ENCODE data around the gene MAB21L2. TPM values are rescaled to one million over a fixed set of nuclear protein-coding genes. Genes with fewer than 3 reads are reported as not detected.

MAB21L2 gene
- total RNA-seq, 1 experiment from 2014 or later, result not detected

- Mint-ChIP-seq H3K27ac (ENCODE audit: unreplicated experiment) (no peak overlapping the region), H3K27me3 (ENCODE audit: insufficient read depth, unreplicated experiment) (no peaks in the 10 kb centered on the region), H3K4me1 (ENCODE audit: low read depth, unreplicated experiment) (peaks cover 10% of the 10 kb centered on the region), H3K36me3 (ENCODE audit: insufficient read depth, unreplicated experiment) (peaks cover 6% of the 10 kb centered on the region), H3K9me3 (ENCODE audit: unreplicated experiment) (no peaks in the 10 kb centered on the region), H3K4me3 (ENCODE audit: unreplicated experiment) (no peak overlapping the region)
- no peak for TF ChIP-seq CTCF (IDR thresholded peaks at IDR 0.05; ENCODE audit: insufficient read depth in 1 of 2, low read depth in 1 of 2, low read length in 1 of 2, severe bottlenecking in 1 of 2, unreplicated experiment in 1 of 2)
- Histone ChIP-seq H3K36me3 (ENCODE audit: control insufficient read depth, insufficient read depth, low read length) (no peaks in the 10 kb centered on the region), H3K4me1 (0 out of 2 replicates have a peak, but pooled peaks cover 4% of the 10 kb centered on the region), H3K9me3 (no peaks in the 10 kb centered on the region), H3K27me3 (replicated peaks; ENCODE audit: control insufficient read depth, insufficient read depth, low read length) (no peaks in the 10 kb centered on the region), H3K4me3 (ENCODE audit: low read depth, low read length) (no peak overlapping the region)
- intact Hi-C loops (cut with micrococcal nuclease; ENCODE audit: unreplicated experiment), result no loop called here
- DNase-seq, result no peak
- BruUV-seq (replicated peaks), result no TSS peak
- POLR2A ChIA-PET, result no interaction called here
- CTCF ChIA-PET, result interaction anchor here (0.6 kb wide), 1 partner anchor 19 kb away, joined by 7 read pairs; no protein-coding TSS in a partner anchor
These were observed 27.2 kb downstream of the MAB21L2 start for GRCh38 chr4:150609131-150609530.

GRCh38 chr4:150619042-150619441 is 37.1 kb downstream of the MAB21L2 start:
- Histone ChIP-seq H3K27me3 (replicated peaks; ENCODE audit: control insufficient read depth, insufficient read depth, low read length) (no peaks in the 10 kb centered on the region), H3K4me1 (no peaks in the 10 kb centered on the region), H3K4me3 (ENCODE audit: low read depth, low read length) (no peak overlapping the region), H3K36me3 (ENCODE audit: control insufficient read depth, insufficient read depth, low read length) (no peaks in the 10 kb centered on the region), H3K9me3 (no peaks in the 10 kb centered on the region)
- Mint-ChIP-seq H3K4me1 (ENCODE audit: low read depth, unreplicated experiment) (no peaks in the 10 kb centered on the region), H3K27me3 (ENCODE audit: insufficient read depth, unreplicated experiment) (no peaks in the 10 kb centered on the region), H3K36me3 (ENCODE audit: insufficient read depth, unreplicated experiment) (no peaks in the 10 kb centered on the region), H3K9me3 (ENCODE audit: unreplicated experiment) (no peaks in the 10 kb centered on the region), H3K4me3 (ENCODE audit: unreplicated experiment) (no peak overlapping the region), H3K27ac (ENCODE audit: unreplicated experiment) (no peak overlapping the region)
- intact Hi-C loops (cut with micrococcal nuclease; ENCODE audit: unreplicated experiment), result no loop called here
- no TSS peak for BruUV-seq (replicated peaks)
- no peak for DNase-seq
- ChIA-PET POLR2A (no interaction called here), CTCF (no interaction called here)
- no peak for TF ChIP-seq CTCF (IDR thresholded peaks at IDR 0.05; ENCODE audit: insufficient read depth in 1 of 2, low read depth in 1 of 2, low read length in 1 of 2, severe bottlenecking in 1 of 2, unreplicated experiment in 1 of 2)

- Histone ChIP-seq H3K9me3 (no peaks in the 10 kb centered on the region), H3K36me3 (ENCODE audit: control insufficient read depth, insufficient read depth, low read length) (no peaks in the 10 kb centered on the region), H3K4me1 (no peaks in the 10 kb centered on the region), H3K4me3 (ENCODE audit: low read depth, low read length) (no peak overlapping the region), H3K27me3 (replicated peaks; ENCODE audit: control insufficient read depth, insufficient read depth, low read length) (no peaks in the 10 kb centered on the region)
- Mint-ChIP-seq H3K27me3 (ENCODE audit: insufficient read depth, unreplicated experiment) (no peaks in the 10 kb centered on the region), H3K9me3 (ENCODE audit: unreplicated experiment) (no peaks in the 10 kb centered on the region), H3K27ac (ENCODE audit: unreplicated experiment) (no peak overlapping the region), H3K4me3 (ENCODE audit: unreplicated experiment) (no peak overlapping the region), H3K4me1 (ENCODE audit: low read depth, unreplicated experiment) (no peaks in the 10 kb centered on the region), H3K36me3 (ENCODE audit: insufficient read depth, unreplicated experiment) (no peaks in the 10 kb centered on the region)
- DNase-seq, result no peak
- BruUV-seq (replicated peaks), result no TSS peak
- CTCF ChIA-PET, result no interaction called here
- no peak for TF ChIP-seq CTCF (IDR thresholded peaks at IDR 0.05; ENCODE audit: insufficient read depth in 1 of 2, low read depth in 1 of 2, low read length in 1 of 2, severe bottlenecking in 1 of 2, unreplicated experiment in 1 of 2)
- intact Hi-C loops (cut with micrococcal nuclease; ENCODE audit: unreplicated experiment), result no loop called here
- POLR2A ChIA-PET, result no interaction called here
These were observed 42.1 kb downstream of the MAB21L2 start for GRCh38 chr4:150624055-150624454.
